Transverse colon (tissue), 4 donors: ENCODE data around the gene UHRF1. TPM values are rescaled to one million over a fixed set of nuclear protein-coding genes. Genes with fewer than 3 reads are reported as not detected.

Source experiments
- DNase-seq: peaks from one replicate; pipeline ENCODE4 v3.0.0-alpha.2; 2019
- H3K27ac ChIP-seq, 4 donors: fragments of 200-600 bp; sonication (generic); 2 replicates each; pipeline ENCODE4 v1.5.1; 2016 to 2018; ENCODE audit warnings: inconsistent platforms in 4 of 4
- H3K27me3 ChIP-seq: fragments of 200-600 bp; sonication (generic); 2 replicates; pipeline ENCODE4 v1.5.1; 2017; ENCODE audit warnings: inconsistent platforms
- H3K36me3 ChIP-seq, 4 donors: fragments of 200-600 bp; sonication (generic); 2 replicates each; pipeline ENCODE4 v1.5.1; 2017 to 2019; ENCODE audit warnings: inconsistent platforms in 4 of 4
- H3K4me1 ChIP-seq, 4 donors: fragments of 200-600 bp; sonication (generic); 2 replicates each; pipeline ENCODE4 v1.5.1; 2017 to 2020; ENCODE audit warnings: inconsistent platforms in 4 of 4
- H3K4me3 ChIP-seq, 4 donors: fragments of 200-600 bp; sonication (generic); 1 replicate in 1 of 4; 2 replicates in 3 of 4; pipeline versions ENCODE4 v1.5.1 to v1.6.1; 2017 to 2019; ENCODE audit warnings: inconsistent platforms in 4 of 4
- H3K9me3 ChIP-seq, 2 donors: fragments of 200-600 bp; sonication (generic); 2 replicates each; pipeline ENCODE4 v1.5.1; 2017 to 2019; ENCODE audit warnings: inconsistent platforms in 2 of 2
- CTCF ChIP-seq, 5 experiments: fragments of 200-600 bp in 3 of 5; fragments of 450-650 bp in 2 of 5; sonication (generic) in 3 of 5; IDR thresholded peaks; 1 replicate in 2 of 5; 2 replicates in 3 of 5; pipeline ENCODE4 v1.5.1; 2016 to 2017; ENCODE audit warnings: antibody characterized with exemption in 5 of 5, inconsistent platforms in 3 of 5, mild to moderate bottlenecking in 2 of 5, moderate library complexity in 1 of 5
- EP300 ChIP-seq: sonication (generic); formaldehyde crosslinking; IDR thresholded peaks from one replicate; pipeline ENCODE4 v1.6.1; 2017; ENCODE audit warnings: antibody characterized with exemption, low read depth
- POLR2A ChIP-seq: fragments of 450-650 bp; IDR thresholded peaks from one replicate; pipeline ENCODE4 v1.6.1; 2016; ENCODE audit warnings: antibody characterized with exemption, mild to moderate bottlenecking, moderate library complexity
- POLR2AphosphoS5 ChIP-seq, 3 donors: sonication (generic); formaldehyde crosslinking; IDR thresholded peaks; one replicate each; pipeline ENCODE4 v1.6.1; 2016; ENCODE audit warnings: antibody characterized with exemption in 3 of 3
- WGBS, 2 donors: methylation state at CpG; one replicate each; pipeline ENCODE4 v1.1.5; 2018; ENCODE audit warnings: low coverage in 1 of 2; 5-methylcytosine and 5-hydroxymethylcytosine counted together
- in situ Hi-C, 4 donors: fragments of 200-750 bp; cut with MboI; loops; one replicate each; pipeline versions ENCODE4 v1.15.0 to v1.15.1; 2017; ENCODE audit warnings: low sequenced_read_pairs in 3 of 4, low pct_ligation_motif_present in 1 of 4, low pct_unique_long_range_greater_than_20kb in 1 of 4
- intact Hi-C: fragments of 100-400 bp; cut with DNase I; formaldehyde crosslinking; loops from one replicate; pipeline ENCODE4 v1.15.1; 2023; ENCODE audit warnings: low total_unique reads
- total RNA-seq, 4 donors: library from RNA; depleted of rRNA; stranded (reverse); fragments of >200 nt; gene quantifications; one replicate each; pipeline ENCODE4 v1.1.0, GENCODE V29; 2016

Gene UHRF1
- total RNA-seq, 4 donors from 2014 or later, result 2.9 to 41.2 (median 12.0) TPM

- Histone ChIP-seq H3K9me3 (no peaks in the 10 kb centered on the region), H3K4me1 (peaks cover 10 to 62% (median 39%) of the 10 kb centered on the region in 4 donors), H3K27ac (peak overlapping the region; percentile 73 to 76 (median 74)), H3K36me3 (no peaks in the 10 kb centered on the region), H3K4me3 (peak overlapping the region; percentile 67 to 90 (median 84)), H3K27me3 (no peaks in the 10 kb centered on the region)
- in situ Hi-C loops, result no loop called here
- intact Hi-C loops, result loop anchor here (5.0 kb wide), 1 partner anchor 1487 kb away; the partner anchor contains the start of gene SLC25A23
- DNase-seq, result peak; percentile 46
- 6 to 21% methylated on average over 3 to 29 of the region's 31 CpGs for WGBS, 2 donors
- TF ChIP-seq POLR2AphosphoS5 (IDR thresholded peaks at IDR 0.05) (no peak), EP300 (no peak), POLR2A (no peak), CTCF (IDR thresholded peaks at IDR 0.05) (no peak)
These were observed 61.5 kb downstream of the UHRF1 start for GRCh38 chr19:4970558-4971423.

- TF ChIP-seq POLR2A (no peak), EP300 (no peak), CTCF (IDR thresholded peaks at IDR 0.05) (no peak)
- DNase-seq, result peak; percentile 65
- WGBS, 2 donors, result 26% methylated on average over 10 of the region's 10 CpGs; no CpG with 5 or more reads in 1 of the 2 donors
- Histone ChIP-seq H3K36me3 (no peaks in the 10 kb centered on the region), H3K4me3 (peak overlapping the region in 3 of 4 donors; percentile 67 to 90 (median 84)), H3K27ac (peak overlapping the region; percentile 73 to 76 (median 74)), H3K27me3 (no peaks in the 10 kb centered on the region), H3K9me3 (no peaks in the 10 kb centered on the region), H3K4me1 (peaks cover 12 to 63% (median 45%) of the 10 kb centered on the region in 4 donors)
- intact Hi-C loops (loop anchor here (5.0 kb wide), 1 partner anchor 1486 kb away; the partner anchor contains the start of gene SLC25A23), in situ Hi-C loops (no loop called here)
These were observed 62.1 kb downstream of the UHRF1 start for GRCh38 chr19:4971424-4971793.

- H3K27ac ChIP-seq, result peak overlapping the region in 3 of 4 donors; percentile 73 to 76 (median 74)
- H3K9me3 ChIP-seq, result no peaks in the 10 kb centered on the region
- TF ChIP-seq POLR2AphosphoS5 (IDR thresholded peaks at IDR 0.05), result no peak
- no peak for TF ChIP-seq EP300
- TF ChIP-seq POLR2A, result no peak
- no peak for TF ChIP-seq CTCF (IDR thresholded peaks at IDR 0.05)
- no peaks in the 10 kb centered on the region for H3K27me3 ChIP-seq
- WGBS, 2 donors, result 91% methylated on average over 18 of the region's 19 CpGs; no CpG with 5 or more reads in 1 of the 2 donors
- intact Hi-C loops, result loop anchor here (5.0 kb wide), 1 partner anchor 1485 kb away; the partner anchor contains the start of gene SLC25A23
- in situ Hi-C loops, result no loop called here
- peaks cover 12 to 67% (median 50%) of the 10 kb centered on the region in 4 donors for H3K4me1 ChIP-seq
- no peak overlapping the region for H3K4me3 ChIP-seq
- H3K36me3 ChIP-seq, result no peaks in the 10 kb centered on the region
- DNase-seq, result no peak
These were observed 62.7 kb downstream of the UHRF1 start for GRCh38 chr19:4971816-4972495.
